PC-9 (cell line): ENCODE data around the gene PCSK9.

Experiments
- EZH2 ChIP-seq: fragments of 200-600 bp; sonication (generic); IDR thresholded peaks from 2 replicates; pipeline ENCODE4 v1.8.0; 2017; ENCODE audit warnings: antibody characterized with exemption, low read depth
- TF ChIP-seq, protein P1 (sequence below): fragments of 200-600 bp; sonication (generic); conservative IDR thresholded peaks from 2 replicates; pipeline ENCODE4 v1.6.1; 2017; ENCODE audit warnings: mixed run types, antibody characterized with exemption, mild to moderate bottlenecking, moderate library complexity

DNA sequence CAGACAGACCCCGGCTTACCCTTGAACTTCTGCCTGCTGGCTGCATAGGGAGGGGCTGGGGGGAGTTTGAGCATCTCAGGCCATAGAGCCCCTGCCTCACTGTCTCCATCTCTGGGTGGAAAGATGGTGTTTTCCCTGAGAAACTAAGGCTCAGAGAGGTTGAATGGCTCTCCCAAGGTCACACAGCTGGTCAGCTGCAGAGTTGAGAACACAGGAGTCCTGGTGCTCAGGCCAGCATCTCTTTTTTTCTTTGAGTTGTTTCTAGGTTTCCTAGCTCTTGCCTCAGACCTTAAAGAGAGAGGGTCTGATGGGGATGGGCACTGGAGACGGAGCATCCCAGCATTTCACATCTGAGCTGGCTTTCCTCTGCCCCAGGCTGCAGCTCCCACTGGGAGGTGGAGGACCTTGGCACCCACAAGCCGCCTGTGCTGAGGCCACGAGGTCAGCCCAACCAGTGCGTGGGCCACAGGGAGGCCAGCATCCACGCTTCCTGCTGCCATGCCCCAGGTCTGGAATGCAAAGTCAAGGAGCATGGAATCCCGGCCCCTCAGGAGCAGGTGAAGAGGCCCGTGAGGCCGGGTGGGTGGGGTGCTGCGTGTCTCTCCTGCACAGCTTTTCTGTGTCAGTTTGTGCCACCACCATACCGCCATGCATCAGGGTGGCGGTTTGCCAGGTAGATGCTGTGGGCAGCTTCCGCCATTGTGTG, 21.8 kb downstream of the PCSK9 start:
- no peak for TF ChIP-seq EZH2
- TF ChIP-seq, protein P1, sequence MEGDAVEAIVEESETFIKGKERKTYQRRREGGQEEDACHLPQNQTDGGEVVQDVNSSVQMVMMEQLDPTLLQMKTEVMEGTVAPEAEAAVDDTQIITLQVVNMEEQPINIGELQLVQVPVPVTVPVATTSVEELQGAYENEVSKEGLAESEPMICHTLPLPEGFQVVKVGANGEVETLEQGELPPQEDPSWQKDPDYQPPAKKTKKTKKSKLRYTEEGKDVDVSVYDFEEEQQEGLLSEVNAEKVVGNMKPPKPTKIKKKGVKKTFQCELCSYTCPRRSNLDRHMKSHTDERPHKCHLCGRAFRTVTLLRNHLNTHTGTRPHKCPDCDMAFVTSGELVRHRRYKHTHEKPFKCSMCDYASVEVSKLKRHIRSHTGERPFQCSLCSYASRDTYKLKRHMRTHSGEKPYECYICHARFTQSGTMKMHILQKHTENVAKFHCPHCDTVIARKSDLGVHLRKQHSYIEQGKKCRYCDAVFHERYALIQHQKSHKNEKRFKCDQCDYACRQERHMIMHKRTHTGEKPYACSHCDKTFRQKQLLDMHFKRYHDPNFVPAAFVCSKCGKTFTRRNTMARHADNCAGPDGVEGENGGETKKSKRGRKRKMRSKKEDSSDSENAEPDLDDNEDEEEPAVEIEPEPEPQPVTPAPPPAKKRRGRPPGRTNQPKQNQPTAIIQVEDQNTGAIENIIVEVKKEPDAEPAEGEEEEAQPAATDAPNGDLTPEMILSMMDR: no peak
